ENCODE measurements around the gene ZSCAN2.

The ZSCAN2 gene

GRCh38 chr15:84598993-84599392 is 1.8 kb upstream of the ZSCAN2 start:
- DNase-seq (ENCODE audit: low read depth in 2 of 2): no peak

GRCh38 chr15:84599906-84600305 is 903 bp upstream of the ZSCAN2 start:
- DNase-seq (ENCODE audit: low read depth in 2 of 2): no peak

GRCh38 chr15:84600331-84600686 is 500 bp upstream of the ZSCAN2 start:
- peak in 1 of 2 donors; percentile 17 for DNase-seq (ENCODE audit: low read depth in 2 of 2)

- no peak for DNase-seq (ENCODE audit: low read depth in 2 of 2)
Observed at GRCh38 chr15:84601555-84601838, 688 bp downstream of the ZSCAN2 start.

- DNase-seq (ENCODE audit: low read depth in 2 of 2): no peak
Observed at GRCh38 chr15:84603630-84604379, 3.0 kb downstream of the ZSCAN2 start.

GRCh38 chr15:84604826-84605553 is 4.2 kb downstream of the ZSCAN2 start:
- DNase-seq (ENCODE audit: low read depth in 2 of 2): peak in 1 of 2 donors; percentile 14

- DNase-seq (ENCODE audit: low read depth in 2 of 2): no peak
Observed at GRCh38 chr15:84605554-84605882, 4.7 kb downstream of the ZSCAN2 start.

DNA sequence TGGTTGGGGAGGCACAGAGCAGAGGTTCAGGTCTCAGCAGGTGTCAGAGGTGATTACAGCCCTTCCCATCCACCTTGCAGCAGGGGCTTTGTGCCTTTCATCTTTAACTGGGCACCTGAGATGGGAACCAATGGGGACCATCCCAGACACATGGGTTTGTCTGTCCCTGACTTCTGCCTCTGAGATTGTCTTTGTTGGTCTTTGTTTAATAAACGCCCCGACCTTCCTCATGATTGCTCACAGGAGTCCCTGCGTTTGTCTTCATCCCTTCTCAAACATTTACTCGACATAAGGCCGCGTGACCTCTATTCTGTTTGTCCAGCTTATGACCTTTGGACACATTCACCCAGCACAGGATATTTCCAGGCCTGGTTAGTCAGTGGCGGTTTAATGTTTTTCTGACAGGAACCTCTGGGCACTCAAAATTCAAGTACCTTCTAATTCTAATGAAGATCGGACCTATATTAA is 5.9 kb downstream of the ZSCAN2 start:
- DNase-seq (ENCODE audit: low read depth in 2 of 2): no peak

- DNase-seq (ENCODE audit: low read depth in 2 of 2): no peak
Observed at GRCh38 chr15:84608707-84609284, 8.0 kb downstream of the ZSCAN2 start.

DNA sequence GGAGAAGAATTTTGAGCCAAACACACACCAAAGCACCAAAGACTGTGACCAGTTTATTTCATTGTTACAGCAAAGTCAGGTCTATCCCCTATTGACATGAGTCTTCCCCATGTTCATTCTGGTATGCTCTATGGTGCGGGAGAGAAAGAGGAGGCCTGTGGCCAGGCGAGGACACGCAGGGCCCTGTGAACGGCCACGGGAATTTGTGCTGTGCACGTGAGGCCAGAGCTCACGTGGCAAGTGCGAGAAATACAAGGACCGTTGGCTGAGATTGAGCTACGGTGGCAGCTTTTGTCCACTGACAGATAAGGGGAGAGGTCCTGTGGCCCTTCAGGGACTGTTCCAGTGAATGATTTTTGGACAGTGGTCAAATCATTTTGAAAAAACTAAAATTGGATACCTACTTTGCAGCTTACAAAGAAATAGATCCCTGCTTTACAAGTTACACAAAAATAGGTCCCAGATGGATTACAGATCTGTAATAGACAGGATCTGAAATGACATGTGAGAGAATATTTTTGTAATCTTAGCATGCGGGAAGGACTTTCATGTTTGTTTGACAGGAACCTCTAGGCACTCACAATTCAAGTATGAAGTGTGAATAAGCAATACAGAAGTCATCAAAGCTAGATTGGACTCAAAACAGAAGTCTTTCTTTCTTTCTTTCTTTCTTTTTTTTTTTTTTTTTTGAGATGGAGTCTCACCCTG is 9.2 kb downstream of the ZSCAN2 start:
- no peak for DNase-seq (ENCODE audit: low read depth in 2 of 2)

DNA sequence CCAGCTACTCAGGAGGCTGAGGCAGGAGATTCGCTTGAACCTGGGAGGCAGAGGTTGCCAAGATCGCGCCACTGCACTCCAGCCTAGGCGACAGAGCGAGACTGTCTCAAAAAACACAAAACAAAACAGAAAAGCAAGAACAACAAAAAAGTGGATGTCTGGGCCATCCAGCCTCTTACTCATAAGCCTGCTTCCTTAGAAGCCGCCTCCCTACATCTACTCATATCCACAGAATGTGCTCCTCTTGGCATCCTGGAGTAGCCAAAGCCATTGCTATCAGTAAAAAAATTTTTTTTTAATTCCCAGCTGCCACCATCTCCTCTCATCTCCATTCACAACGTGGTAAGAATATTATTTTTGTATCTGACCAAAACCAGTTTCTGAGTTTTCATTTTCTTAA is 10.8 kb downstream of the ZSCAN2 start:
- DNase-seq (ENCODE audit: low read depth in 2 of 2): no peak

GRCh38 chr15:84616235-84616634 is 15.4 kb downstream of the ZSCAN2 start:
- DNase-seq (ENCODE audit: low read depth in 2 of 2): no peak

DNA sequence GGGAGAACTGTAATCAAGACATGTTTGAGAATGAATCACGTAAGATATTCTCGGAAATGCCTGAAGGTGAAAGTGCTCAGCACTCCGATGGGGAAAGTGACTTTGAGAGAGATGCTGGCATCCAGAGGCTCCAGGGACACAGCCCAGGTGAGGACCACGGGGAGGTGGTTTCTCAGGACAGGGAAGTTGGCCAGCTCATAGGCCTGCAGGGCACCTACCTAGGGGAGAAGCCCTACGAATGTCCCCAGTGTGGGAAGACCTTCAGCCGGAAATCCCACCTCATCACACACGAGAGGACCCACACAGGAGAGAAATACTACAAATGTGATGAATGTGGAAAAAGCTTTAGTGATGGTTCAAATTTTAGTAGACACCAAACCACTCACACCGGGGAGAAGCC is 19.8 kb downstream of the ZSCAN2 start:
- DNase-seq (ENCODE audit: low read depth in 2 of 2): no peak

GRCh38 chr15:84621358-84621979 is 20.7 kb downstream of the ZSCAN2 start:
- no peak for DNase-seq (ENCODE audit: low read depth in 2 of 2)

GRCh38 chr15:84624359-84624758 is 23.6 kb downstream of the ZSCAN2 start:
- DNase-seq (ENCODE audit: low read depth in 2 of 2): no peak

GRCh38 chr15:84625123-84625522 is 24.3 kb downstream of the ZSCAN2 start:
- DNase-seq (ENCODE audit: low read depth in 2 of 2): no peak

DNA sequence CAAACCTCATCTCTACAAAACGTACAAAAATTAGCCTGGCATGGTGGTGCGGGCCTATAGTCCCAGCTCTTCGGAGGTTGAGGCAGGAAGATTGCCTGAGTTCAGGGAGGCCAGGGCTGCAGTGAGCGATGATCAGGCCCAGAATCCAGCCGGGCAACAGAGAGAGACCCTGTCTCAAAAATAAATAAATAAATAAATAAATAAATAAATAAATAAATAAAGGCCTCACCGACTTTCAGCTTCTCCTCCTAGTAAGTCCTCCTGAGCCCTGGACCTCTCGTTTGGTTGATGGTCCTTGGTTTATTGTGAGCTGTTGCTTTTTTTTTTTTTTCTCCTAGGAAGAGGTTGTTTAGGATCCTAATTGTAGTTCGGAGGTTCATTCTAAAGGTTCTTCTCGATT is 28.2 kb downstream of the ZSCAN2 start:
- DNase-seq (ENCODE audit: low read depth in 2 of 2): no peak

- no peak for DNase-seq (ENCODE audit: low read depth in 2 of 2)
Observed at GRCh38 chr15:84631706-84632272, 31.0 kb downstream of the ZSCAN2 start.

DNA sequence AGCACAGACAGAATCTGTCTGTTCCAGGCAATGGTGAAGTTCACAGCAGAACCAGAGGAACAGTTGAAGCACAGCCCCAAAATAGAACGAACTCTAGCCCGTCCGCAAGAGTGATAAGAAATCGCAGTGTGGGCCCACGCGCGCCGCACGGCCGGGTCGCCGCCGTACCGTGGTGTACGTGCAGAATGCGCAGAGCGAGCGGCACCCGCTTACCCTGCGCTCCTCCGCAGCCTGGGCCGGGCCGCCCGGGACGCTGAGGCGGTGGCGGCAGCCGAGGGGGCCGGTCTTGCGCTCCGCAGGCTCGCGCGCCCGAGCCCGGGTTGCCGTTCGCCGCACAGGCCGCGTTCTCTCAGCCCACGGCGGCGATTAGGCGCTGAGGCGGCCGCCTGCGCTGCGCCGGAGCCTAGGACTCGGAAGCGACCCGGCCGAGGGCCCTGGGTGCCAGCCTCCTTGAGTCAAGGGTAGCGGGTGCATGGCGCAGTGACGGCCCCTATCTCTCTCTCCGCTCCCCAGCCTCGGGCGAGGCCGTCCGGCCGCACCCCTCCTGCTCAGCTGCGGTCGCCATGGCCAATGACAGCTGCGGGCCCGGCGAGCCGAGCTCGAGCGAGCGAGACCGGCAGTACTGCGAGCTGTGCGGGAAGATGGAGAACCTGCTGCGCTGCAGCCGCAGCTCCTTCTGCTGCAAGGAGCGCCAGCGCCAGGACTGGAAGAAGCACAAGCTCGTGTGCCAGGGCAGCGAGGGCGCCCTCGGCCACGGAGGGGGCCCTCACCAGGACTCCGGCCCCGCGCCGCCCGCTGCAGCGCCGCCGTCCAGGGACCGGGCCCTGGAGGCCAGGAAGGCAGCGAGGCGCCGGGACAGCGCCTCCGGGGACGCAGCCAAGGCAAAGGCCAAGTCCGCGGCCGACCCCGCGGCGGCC is 32.8 kb downstream of the ZSCAN2 start:
- DNase-seq (ENCODE audit: low read depth in 2 of 2): peak in 1 of 2 donors; percentile 34

GRCh38 chr15:84634228-84634837 is 33.5 kb downstream of the ZSCAN2 start:
- DNase-seq (ENCODE audit: low read depth in 2 of 2): no peak

Data from stimulated activated CD4-positive, alpha-beta T cell treated with anti-CD3 and anti-CD28 coated beads, Interleukin-1b, Interleukin-23, amount 100 ng/mL, for 1 hour (primary cell).